Neural progenitor cell (in vitro differentiated cells): ENCODE results near the gene ITM2A.

Experiments
- EZH2phosphoT487 ChIP-seq: fragments of 200-600 bp; sonication (generic); IDR thresholded peaks from 2 replicates; pipeline ENCODE4 v1.6.1; 2017; ENCODE audit warnings: antibody characterized with exemption
- TF ChIP-seq, protein P1 (sequence below): fragments of 200-600 bp; sonication (generic); IDR thresholded peaks from 2 replicates; pipeline ENCODE4 v1.5.1; 2017; ENCODE audit warnings: antibody characterized with exemption, mild to moderate bottlenecking

DNA sequence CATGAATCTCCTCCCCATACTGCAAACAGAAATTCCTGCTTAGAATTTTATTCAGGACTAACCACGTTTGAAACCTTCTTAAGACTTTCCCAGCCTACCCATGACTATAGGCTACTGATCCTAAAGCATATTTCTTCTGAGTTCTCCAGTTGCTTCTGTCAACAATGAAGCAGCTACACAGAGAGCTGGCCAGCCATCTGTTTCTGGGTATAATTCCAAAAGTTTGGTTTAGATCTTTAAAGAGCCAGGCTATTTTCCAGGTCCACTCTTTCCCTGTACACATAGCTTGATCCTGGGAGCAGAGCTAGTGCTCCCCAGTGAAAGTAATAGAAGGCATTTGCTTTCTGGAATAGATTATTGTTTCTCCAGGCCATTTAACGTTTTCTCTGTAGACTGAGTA, 4.0 kb upstream of the ITM2A start:
- TF ChIP-seq, protein P1, sequence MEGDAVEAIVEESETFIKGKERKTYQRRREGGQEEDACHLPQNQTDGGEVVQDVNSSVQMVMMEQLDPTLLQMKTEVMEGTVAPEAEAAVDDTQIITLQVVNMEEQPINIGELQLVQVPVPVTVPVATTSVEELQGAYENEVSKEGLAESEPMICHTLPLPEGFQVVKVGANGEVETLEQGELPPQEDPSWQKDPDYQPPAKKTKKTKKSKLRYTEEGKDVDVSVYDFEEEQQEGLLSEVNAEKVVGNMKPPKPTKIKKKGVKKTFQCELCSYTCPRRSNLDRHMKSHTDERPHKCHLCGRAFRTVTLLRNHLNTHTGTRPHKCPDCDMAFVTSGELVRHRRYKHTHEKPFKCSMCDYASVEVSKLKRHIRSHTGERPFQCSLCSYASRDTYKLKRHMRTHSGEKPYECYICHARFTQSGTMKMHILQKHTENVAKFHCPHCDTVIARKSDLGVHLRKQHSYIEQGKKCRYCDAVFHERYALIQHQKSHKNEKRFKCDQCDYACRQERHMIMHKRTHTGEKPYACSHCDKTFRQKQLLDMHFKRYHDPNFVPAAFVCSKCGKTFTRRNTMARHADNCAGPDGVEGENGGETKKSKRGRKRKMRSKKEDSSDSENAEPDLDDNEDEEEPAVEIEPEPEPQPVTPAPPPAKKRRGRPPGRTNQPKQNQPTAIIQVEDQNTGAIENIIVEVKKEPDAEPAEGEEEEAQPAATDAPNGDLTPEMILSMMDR, result no peak
- TF ChIP-seq EZH2phosphoT487, result no peak
